Activated CD8-positive, alpha-beta memory T cell treated with anti-CD3 and anti-CD28 coated beads, Interleukin-2, amount 50 U/mL, for 24 hours (primary cell): ENCODE measurements around the gene DIPK1B.

ENCODE experiments used
- DNase-seq: peaks from one replicate; pipeline ENCODE4 v3.0.0-alpha.2; 2020; ENCODE audit errors: extremely low read depth

DIPK1B gene

DNA sequence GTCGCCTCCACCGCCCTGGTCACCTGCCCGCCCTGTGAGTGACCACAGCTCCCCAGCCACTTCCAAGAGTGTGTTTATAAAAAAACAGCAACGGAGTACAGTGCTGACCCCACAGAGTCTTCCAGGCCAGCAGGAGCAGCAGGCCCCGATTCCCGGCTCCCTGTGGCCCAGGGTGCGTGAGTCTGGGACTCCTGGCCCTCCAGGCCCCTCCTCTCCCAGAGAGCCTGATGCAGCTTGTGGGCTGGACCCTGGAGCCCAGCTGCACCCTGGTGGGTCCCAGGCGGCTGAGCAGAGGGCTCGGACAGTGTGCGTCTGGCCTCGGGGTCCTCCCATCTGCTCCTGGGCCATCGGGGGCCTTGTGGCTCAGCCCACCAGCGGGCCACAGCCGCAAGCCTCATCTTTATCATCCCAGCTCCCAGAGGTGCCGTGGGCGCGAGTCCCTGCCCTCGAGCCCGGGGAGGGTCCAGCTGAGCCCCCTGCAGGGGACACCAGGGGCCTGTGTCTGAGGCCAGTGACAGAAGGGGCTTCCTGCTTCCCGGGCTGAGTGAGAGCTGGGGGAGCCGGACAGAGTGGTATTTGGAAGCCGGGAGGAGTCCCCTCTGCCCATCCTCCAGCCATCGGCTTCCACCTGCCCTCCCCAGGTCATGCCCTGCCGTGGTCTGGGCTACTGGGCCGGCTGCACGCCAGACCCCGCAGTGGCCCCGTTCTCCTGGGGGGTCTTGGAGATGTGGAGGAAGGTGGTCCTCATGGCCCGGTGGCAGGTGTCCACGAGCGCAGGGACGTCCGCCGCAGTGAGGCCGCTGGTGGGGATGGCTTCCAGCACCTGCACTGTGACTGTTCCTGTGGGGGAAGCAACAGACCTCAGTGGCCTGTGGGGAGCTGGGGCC lies 39.0 kb upstream of the DIPK1B start:
- DNase-seq, result no peak

DNA sequence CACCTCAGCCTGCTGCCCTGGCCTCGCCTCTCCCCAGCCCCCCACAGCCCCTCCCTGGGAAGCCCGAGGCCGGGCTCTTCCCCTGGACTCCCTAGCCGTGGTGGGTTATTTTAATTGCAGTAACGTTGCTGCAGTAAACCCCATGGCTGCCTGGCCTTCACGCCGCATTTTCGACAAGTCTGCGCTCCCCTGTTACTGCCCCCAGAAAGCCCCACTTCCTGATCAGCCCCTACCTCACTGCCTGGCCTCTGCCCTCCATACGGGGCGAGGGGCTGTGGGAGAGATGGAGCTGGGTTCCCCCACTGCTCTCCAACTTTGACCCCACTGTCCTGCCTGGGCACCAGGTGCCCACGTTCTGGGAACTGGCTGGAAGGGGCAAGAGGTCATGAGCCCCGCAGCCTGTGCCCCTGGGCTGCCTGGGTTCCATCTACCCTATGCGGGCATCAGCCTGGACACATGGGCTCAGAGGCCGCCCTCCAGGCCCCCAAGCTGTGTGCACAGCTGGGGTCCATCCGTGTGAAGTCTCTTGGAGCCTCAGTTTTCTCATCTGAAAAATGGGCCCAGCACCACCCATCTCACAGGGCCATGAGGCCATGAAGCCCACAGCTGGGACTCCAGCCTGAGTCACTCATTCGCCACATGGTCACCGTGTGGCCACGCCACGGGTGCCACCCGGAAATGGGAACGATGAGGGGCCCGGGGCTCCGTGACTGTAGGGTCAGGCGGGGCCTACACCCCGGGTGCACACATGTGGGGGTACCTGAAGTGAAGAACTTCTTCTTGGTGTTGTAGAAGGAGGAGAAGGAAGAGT lies 38.2 kb upstream of the DIPK1B start:
- no peak for DNase-seq

DNA sequence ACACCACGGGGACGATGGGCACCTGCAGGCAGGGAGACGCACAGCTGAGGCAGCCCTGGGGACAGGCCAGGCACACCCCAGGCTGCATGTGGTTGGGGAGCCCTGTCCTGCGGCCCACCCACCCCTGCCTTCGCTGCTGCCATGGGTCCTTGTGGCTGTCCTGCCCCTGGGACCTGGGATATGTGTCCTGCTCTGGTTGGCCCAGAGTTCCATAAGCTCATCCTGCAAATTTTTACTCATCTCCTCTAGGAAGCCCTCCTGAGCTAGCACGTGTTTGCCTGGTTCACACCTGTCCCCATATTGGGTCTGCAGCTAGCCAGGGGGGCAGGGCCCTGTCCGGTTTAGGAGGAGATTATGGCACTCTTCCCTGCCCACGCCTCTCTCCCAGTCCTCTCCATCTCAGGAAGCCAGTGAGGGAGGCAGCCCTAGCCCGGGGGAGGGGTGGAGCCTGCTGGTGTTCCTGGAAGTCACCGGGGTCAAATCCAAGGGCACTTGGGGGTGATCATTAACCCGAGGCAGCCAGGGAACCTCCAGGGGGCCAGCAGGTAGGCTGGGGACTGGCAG lies 37.5 kb upstream of the DIPK1B start:
- DNase-seq, result no peak

DNA sequence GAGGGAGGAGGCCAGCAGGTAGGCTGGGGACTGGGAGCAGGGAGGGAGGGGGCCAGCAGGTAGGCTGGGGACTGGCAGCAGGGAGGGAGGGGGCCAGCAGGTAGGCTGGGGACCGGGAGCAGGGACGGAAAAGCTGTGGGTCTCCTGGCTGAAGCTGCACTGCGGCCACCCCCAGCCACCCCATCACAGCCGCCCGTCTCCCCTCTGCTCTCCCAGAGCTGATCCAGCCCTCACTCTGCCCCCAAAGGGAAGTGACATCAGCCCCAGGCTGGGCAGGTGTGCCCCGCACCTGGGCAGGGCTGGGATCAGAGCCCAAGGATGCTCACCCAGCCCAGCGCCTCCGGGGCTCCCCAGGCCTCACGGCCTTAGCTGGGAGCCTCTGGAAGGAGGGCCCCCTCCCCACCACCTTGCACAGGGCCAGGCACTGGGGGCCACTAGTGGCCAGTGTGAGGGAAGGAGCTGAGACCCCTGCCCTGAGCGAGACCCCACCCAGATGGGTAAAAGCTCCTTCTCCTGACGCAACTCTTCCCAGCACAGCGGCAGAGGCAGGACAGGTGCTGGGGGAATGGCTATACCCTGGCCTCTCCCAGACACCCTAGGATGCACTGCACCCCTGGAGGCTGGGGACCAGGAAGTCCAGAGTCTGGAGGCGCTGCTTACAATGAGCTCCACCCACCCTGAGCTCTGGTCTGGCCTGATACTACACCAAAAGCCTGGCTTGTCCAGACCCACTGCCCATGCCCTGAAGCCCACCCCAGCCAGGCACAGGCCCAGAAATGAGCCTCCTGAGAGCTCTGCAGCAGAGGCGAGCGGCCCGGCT lies 36.7 kb upstream of the DIPK1B start:
- no peak for DNase-seq

DNA sequence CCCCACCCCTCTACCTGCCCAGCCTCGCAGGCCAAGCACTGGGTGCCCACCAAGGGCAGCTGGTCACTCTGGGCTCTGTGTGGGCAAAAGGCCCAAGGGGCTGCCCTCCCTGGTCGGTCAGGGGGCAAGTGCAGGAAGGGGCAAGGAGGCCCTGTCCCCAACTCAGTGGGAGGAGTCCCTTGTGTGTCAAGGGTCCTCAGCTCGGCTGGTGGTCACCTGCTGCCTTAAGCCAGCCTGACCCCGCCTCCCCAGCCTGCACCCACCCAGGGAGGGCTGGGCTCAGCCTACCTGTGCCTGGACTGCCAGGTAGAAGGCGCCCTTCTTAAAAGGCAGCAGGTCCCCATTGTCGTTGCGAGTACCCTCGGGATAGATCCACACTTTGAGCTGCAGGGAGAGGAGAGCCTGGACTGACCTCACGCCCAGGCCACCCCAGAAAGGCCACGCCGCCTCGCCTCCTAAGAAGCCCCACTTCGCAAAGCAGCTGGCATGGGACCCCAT lies 36.0 kb upstream of the DIPK1B start:
- DNase-seq, result no peak

DNA sequence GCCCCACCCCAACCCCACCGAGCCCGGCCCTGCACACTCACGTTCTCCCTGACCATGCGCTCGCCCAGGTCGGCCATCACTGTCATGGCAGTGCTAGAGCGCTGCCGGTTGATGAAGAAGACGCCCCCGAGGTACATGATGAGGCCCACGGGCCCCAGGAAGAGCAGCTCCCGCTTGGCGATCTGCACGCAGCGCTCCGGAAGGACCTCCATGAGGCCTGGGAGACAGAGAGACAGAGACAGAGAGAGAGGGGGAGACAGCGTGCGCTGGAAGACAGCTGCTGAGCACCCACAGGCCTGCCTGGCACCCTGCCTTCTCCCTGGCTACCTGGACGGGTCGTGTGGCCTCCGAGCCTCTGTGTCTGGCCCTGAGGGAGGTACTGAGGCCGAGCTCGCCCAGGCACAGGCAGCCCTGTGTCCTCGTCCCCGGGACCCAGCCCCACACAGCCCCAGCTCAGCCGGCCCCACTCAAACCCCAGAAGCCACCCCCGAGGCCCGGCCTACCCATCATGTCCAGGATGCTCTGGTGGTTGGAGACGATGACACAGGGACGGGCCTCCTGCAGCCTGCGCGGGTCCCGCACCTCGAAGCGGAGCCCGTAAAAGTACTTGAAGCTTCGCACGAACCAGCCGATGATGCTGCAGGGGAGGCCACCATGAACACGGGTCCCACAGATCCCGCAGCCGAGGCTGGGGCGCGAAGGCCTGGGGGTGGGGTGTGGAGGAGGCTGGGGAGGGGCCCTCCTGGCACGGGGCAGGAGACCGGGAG lies 35.3 kb upstream of the DIPK1B start:
- no peak for DNase-seq

DNA sequence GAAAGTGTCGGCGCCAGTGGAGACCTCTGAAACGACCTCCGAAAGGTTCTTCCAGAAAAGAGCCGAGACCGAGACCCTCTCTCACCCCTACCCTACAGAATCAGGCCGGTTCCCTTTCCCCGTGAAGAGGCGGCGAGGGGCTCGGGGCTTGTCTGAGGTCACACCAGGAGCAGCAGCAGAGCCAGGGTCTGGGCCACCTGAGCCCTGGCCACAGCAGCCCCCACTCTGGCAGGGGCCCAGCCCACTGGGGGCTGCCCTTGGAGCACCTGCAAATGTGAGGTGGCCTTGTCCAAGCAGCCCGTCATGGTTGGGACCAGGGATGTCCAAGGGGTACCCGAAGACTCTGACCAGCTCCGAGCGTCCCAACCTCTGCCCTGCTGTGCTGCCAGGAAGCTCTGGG lies 34.3 kb upstream of the DIPK1B start:
- DNase-seq, result no peak

DNA sequence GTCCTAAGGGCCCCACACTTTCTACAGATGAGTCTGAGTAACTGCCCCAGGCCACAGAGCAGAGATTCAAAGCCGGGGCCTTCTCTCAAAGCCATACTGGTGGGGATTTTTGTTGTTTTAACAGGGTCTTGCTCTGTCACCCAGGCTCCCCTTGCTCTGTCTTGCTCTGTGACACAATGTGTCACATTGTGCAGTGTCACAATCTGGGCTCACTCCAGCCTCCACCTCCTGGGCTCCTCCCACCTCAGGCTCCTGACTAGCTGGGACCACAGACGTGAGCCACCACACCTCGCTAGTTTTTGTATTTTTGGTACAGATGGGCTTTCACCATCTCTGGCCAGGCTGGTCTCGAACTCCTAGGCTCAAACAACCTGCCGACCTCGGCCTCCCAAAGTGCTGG lies 33.7 kb upstream of the DIPK1B start:
- DNase-seq, result no peak

DNA sequence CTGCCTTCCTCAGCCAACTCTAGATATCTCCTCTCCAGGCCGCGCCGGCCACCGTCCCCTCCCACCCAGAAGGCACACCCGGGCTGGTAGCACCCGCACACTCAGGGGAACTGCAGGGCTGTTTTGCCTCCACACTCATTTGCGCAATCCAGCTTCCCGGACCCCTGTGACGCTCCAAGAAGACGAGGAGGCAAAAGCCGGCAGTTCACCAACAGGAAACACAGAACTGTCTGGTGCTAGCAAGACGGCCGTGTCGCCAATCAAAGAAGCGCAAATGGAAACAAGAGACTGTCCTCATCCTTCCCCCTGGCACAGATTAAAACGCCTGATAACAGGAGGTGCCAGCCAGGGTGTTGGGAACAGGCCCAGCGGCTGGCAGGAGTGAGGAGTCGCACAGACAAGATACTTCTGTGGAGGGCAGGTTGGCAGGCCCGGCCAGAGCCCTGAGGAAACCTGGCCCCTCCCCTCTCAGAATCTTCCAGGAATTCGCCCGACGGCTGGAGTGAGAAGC lies 32.9 kb upstream of the DIPK1B start:
- no peak for DNase-seq

DNA sequence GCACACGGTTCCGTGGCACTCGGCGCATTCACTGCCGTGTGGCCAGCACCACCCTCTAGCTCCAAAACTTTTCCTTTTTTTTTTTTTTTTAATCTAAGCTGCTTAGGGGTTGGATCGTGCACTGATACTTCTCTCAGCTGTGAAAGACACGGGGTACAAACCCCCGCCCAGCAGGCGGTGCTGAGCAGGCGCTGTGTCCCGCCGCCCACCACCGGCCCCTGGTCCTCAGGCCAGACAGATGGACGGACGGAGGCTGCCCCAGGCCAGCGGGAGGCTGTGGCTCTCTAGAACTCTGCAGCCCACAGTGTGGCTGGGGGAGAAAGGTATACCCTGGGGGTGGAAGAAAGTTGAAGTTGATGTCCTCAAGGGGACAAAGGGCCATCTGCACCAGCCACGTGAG lies 31.3 kb upstream of the DIPK1B start:
- DNase-seq, result no peak

DNA sequence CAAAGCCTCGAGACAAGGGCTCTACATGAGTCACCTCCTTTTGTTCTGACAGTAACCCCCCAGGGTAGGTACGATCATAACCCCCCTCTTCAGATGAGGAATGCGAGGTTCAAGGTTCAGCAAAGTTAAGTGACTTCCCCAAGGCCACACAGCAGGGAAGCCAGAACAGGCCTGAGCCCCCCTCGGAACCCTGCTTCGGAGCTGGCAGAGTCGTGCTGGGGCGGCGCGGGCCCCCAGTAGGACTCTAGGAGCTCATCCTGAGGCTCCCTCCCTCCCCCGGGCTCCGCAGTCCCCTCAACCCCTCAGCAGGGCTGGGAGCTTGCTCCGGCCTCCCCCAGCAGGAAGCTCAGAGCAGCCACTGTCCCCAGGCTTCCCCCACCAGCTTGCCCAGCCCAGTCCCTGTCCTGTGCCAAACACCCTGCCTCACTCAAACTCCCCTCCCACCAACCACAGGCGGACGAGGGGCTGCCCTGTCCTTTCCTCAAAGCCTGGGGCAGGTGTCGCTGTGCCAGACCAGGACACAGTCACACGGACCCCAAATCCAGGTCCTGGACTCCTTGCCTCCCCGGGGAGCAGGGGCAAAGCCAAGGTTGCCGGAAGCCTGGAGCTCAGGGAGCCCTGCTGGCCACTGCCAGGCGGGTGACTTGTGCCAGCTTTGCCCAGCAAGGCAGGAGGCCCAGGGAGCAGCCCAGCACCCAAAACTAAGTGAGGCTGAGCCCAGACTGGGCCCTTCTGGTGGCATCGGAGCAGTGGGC lies 30.2 kb upstream of the DIPK1B start:
- DNase-seq, result no peak

DNA sequence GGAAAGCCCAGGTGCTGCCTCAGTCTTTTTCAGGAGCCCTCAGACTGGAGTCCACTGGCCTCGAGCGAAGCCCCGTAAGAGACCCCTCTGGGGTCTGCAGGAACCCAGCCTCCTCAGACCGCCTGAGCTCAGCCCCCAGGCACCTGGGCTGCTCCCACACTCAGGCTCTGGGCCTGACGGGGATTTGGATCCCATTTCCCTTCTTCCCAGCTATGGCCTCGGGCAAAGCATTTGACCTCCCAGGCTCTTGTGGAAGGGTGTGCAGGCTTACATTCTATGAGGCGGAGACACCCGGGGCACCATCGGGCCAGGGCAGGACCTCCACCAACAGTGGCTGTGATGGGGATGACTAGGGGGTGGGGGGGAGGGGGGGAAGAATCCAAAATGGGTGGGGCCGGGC lies 29.7 kb upstream of the DIPK1B start:
- DNase-seq, result no peak

DNA sequence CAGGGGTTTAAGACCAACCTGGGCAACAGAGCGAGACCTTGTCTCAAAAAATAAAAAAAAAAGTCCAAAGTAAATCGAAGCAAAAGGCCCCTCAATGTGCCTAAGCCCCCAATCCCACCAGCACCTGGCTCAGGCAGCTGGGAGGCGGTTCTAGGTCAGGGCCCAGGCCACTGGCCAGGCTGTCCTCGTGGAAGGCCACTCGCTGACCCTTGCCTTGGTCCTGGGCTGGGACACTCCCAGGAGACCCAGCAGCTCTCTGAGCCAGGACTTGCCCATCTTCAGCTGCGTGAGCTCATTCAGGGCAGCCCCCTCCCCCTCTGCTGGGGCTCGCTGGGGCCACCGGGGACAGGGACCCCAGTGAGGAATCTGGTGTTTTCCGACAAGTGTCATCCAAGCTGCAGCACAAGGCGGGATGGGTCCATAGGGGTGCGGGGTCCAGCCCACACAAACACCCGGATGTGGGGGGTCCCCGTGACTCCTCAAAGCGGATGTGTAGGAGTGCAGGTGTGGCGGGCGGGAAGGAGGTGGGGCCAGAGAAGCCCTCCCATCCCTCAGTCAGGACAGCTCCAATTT lies 29.1 kb upstream of the DIPK1B start:
- DNase-seq, result no peak

DNA sequence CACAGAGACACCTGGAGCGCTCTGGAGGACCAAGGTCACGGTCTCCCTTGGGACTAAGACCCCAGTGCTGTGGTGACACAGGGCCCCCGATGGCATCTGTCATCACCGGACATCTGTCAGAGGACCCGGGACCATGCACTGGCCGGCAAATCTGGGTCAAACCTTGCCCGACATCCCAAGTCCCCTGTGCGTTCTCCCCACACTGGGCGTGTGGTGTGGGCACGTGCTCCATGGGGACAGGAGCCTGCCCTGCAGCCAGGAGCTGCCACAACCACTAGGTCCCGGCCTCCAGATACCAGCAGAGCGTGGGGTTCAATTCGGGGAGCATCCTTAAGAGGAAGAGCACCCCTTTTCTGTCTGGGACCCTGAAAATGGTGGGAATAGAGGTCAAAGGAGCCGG lies 28.6 kb upstream of the DIPK1B start:
- DNase-seq, result no peak

DNA sequence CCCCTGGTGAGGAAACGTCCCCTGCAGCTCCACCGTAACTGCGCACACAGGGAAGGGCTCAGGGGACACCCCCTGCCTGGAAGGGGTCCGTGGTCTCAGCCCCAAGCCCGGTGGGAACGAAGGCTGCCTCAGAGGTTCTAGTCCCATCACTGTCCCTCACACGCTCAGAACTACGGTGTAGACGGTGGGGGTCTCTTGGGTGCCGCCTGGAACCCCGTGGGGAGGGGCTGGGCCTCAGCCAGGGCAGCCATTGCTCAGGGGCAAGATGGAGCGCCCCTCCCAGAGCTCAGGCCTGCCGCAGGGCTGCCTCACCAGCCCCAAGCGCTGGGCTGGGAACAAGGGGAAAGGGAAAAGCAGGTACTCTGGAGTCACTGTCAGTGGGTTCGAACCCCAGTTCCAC lies 28.0 kb upstream of the DIPK1B start:
- DNase-seq, result no peak

DNA sequence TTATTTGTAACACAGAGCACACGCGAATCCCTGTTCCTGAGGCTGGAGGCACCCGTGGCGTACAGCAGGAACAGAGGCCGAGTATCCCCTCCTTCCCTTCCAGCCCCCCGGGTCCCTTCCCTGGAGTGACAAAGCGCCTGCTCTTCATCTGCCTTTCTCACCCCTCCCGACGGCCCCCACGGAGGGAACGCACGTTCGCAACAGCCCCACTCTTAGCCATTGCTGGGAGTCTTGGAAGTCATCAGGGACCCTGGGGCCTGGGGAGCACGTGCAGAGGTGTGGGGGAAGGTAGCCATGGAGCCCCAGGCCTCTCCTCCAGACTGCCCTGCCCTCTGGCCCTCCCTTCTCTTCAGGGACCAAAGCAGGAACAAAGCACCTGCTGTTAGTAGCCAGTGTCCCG lies 27.6 kb upstream of the DIPK1B start:
- no peak for DNase-seq

DNA sequence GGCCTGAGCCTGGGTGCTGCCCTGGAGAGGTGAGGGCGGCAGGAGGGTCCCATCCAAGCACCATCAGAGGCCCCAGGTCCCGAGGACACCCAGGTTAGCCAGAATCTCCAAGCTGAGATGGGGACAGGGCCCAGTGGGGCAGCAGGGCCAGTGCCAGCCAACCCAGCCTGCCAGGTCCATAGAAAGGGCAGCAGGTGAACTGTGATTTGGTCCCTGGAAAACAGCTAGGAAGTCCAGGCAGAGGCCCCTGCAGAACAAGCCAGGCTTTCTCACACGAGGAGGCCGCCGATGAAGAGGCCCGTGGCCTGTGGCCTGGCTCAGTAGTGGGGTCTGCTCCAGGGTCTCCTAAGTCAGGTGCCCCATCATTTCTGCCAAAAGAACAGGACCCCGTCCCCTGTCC lies 27.2 kb upstream of the DIPK1B start:
- DNase-seq, result no peak

DNA sequence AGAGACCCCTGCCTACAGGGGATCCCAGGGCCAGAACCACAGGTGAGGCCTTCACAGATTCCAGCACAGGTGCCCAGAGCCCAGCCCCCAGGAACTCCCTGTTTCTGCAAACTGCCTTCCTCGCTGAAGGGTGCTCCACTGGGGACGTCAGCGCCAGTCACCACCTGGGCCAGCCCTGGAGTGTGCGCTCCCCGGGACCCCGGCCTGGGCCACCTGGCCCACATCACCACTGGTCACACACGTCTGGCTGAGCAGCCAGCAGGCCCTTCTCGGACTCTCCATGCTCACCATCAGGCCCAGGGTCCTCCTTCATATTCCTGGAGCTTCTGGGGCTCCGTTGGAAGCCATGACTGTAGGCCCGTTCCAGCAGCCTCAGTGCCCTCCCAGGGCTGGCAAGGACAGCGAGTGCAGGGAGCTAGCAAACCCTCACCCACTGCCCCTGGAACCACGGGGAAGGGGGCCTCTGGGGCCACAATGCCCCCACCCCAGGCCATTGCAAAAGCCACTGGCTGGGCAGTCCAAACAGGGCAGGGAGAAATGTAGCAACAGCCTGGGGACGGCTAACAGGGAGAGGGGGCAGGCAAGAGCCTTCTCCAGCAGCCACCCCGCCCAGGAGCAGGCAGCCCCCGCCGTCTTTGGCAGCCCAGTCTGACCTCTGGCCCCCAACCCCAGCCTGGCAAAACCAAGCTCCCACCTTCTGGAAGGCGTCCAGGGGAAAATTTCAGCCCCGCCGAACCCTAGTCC lies 26.4 kb upstream of the DIPK1B start:
- no peak for DNase-seq

DNA sequence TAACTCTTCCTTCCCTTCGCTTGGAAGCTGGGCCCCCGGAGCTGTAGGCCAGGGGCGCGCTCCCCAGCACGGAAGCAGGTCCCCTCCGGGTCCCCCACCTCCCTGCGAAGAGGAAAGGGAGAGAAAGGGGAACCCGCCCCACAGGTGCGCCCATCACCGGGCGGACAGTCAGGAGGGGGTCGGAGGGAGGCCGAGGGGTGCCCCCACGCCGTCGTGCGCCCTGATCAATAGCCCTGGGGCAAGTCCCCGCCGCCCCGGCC lies 25.9 kb upstream of the DIPK1B start:
- no peak for DNase-seq
